ENCODE data around the gene JAM3. TPM values are rescaled to one million over a fixed set of nuclear protein-coding genes. Genes with fewer than 3 reads are reported as not detected.

The JAM3 gene
- total and polyA plus RNA-seq, 2 of the 13 experiments (the other 11 are each of a cell fraction or from before 2014, with no cell fraction given) = 0.98 to 2.8 TPM

- TF ChIP-seq ZSCAN25 (CRISPR knock-in tag; IDR thresholded peaks at IDR 0.05) (no peak), FOXM1 (CRISPR knock-in tag; IDR thresholded peaks at IDR 0.05) (no peak), HDAC1 (CRISPR knock-in tag; IDR thresholded peaks at IDR 0.05) (peak; percentile 30; the same call in 1 of the 2 replicates), SMAD9 (CRISPR knock-in tag; IDR thresholded peaks at IDR 0.05) (peak; percentile 70; the same call in 1 of the 2 replicates), CBX5 (CRISPR knock-in tag; IDR thresholded peaks at IDR 0.05; ENCODE audit: borderline replicate concordance) (no peak), ZNF501 (CRISPR knock-in tag; IDR thresholded peaks at IDR 0.05) (0 out of 2 replicates have a peak, but pooled peaks have one; percentile 39), ZNF652 (CRISPR knock-in tag; IDR thresholded peaks at IDR 0.05; ENCODE audit: borderline replicate concordance, low read depth) (no peak), ZSCAN9 (CRISPR knock-in tag; IDR thresholded peaks at IDR 0.05; ENCODE audit: borderline replicate concordance) (no peak), SAP130 (CRISPR knock-in tag; IDR thresholded peaks at IDR 0.05; ENCODE audit: low read depth) (peak; percentile 20; the same call in 1 of the 2 replicates), NCOR1 (IDR thresholded peaks at IDR 0.05; ENCODE audit: borderline replicate concordance, low read length) (no peak), HNRNPL (IDR thresholded peaks at IDR 0.05; ENCODE audit: low read depth, low read length) (no peak), KMT2A (CRISPR knock-in tag; IDR thresholded peaks at IDR 0.05) (no peak), STAT5B (CRISPR knock-in tag; IDR thresholded peaks at IDR 0.05) (no peak), FOXC1 (CRISPR knock-in tag; IDR thresholded peaks at IDR 0.05; ENCODE audit: borderline replicate concordance) (0 out of 2 replicates have a peak, but pooled peaks have one; percentile 29), ZNF777 (CRISPR knock-in tag; IDR thresholded peaks at IDR 0.05) (peak; percentile 92), CBX2 (IDR thresholded peaks at IDR 0.05; ENCODE audit: low read depth, low read length) (no peak), CBX2 (CRISPR knock-in tag; IDR thresholded peaks at IDR 0.05; ENCODE audit: low read depth) (no peak)
- TF ChIP-seq, protein P1, sequence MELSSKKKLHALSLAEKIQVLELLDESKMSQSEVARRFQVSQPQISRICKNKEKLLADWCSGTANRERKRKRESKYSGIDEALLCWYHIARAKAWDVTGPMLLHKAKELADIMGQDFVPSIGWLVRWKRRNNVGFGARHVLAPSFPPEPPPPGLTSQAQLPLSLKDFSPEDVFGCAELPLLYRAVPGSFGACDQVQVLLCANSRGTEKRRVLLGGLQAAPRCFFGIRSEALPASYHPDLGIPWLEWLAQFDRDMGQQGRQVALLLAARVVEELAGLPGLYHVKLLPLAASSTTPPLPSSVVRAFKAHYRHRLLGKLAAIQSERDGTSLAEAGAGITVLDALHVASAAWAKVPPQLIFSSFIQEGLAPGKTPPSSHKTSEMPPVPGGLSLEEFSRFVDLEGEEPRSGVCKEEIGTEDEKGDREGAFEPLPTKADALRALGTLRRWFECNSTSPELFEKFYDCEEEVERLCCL (CRISPR knock-in tag; IDR thresholded peaks at IDR 0.05; ENCODE audit: borderline replicate concordance) = no peak
- TF ChIP-seq, protein P2, sequence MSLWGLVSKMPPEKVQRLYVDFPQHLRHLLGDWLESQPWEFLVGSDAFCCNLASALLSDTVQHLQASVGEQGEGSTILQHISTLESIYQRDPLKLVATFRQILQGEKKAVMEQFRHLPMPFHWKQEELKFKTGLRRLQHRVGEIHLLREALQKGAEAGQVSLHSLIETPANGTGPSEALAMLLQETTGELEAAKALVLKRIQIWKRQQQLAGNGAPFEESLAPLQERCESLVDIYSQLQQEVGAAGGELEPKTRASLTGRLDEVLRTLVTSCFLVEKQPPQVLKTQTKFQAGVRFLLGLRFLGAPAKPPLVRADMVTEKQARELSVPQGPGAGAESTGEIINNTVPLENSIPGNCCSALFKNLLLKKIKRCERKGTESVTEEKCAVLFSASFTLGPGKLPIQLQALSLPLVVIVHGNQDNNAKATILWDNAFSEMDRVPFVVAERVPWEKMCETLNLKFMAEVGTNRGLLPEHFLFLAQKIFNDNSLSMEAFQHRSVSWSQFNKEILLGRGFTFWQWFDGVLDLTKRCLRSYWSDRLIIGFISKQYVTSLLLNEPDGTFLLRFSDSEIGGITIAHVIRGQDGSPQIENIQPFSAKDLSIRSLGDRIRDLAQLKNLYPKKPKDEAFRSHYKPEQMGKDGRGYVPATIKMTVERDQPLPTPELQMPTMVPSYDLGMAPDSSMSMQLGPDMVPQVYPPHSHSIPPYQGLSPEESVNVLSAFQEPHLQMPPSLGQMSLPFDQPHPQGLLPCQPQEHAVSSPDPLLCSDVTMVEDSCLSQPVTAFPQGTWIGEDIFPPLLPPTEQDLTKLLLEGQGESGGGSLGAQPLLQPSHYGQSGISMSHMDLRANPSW (CRISPR knock-in tag; IDR thresholded peaks at IDR 0.05; ENCODE audit: borderline replicate concordance) = no peak
- TF ChIP-seq, protein P3, sequence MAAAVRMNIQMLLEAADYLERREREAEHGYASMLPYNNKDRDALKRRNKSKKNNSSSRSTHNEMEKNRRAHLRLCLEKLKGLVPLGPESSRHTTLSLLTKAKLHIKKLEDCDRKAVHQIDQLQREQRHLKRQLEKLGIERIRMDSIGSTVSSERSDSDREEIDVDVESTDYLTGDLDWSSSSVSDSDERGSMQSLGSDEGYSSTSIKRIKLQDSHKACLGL (CRISPR knock-in tag; IDR thresholded peaks at IDR 0.05) = no peak
- TF ChIP-seq, protein P4, sequence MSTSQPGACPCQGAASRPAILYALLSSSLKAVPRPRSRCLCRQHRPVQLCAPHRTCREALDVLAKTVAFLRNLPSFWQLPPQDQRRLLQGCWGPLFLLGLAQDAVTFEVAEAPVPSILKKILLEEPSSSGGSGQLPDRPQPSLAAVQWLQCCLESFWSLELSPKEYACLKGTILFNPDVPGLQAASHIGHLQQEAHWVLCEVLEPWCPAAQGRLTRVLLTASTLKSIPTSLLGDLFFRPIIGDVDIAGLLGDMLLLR (CRISPR knock-in tag; IDR thresholded peaks at IDR 0.05) = no peak
- TF ChIP-seq, protein P5, sequence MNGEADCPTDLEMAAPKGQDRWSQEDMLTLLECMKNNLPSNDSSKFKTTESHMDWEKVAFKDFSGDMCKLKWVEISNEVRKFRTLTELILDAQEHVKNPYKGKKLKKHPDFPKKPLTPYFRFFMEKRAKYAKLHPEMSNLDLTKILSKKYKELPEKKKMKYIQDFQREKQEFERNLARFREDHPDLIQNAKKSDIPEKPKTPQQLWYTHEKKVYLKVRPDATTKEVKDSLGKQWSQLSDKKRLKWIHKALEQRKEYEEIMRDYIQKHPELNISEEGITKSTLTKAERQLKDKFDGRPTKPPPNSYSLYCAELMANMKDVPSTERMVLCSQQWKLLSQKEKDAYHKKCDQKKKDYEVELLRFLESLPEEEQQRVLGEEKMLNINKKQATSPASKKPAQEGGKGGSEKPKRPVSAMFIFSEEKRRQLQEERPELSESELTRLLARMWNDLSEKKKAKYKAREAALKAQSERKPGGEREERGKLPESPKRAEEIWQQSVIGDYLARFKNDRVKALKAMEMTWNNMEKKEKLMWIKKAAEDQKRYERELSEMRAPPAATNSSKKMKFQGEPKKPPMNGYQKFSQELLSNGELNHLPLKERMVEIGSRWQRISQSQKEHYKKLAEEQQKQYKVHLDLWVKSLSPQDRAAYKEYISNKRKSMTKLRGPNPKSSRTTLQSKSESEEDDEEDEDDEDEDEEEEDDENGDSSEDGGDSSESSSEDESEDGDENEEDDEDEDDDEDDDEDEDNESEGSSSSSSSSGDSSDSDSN (CRISPR knock-in tag; IDR thresholded peaks at IDR 0.05) = peak; percentile 37; the same call in 1 of the 2 replicates
Measured at GRCh38 chr11:134068829-134069425, at the start of gene JAM3 (continued).
